Non-pigmented ciliary epithelial cell (primary cell): ENCODE data around the gene TMEM121B.
A peak's percentile ranks its signal among the peaks of the same experiment; 100 is the strongest.
"Not testable (repeated sequence)": the region's sequence is repeated elsewhere in the genome, so short reads cannot be mapped to it uniquely, and the experiment has no call there.

Experiments used
- DNase-seq: peaks from one replicate; pipeline ENCODE4 v3.0.0-alpha.2; 2010; ENCODE audit warnings: low read depth

TMEM121B gene

GRCh38 chr22:17121233-17122195 is at the start of gene TMEM121B:
TSS of gene TMEM121B (minus strand) at chr22:17121360. CDS start at chr22:17121127, 233 bp downstream.
- DNase-seq: no peak

- no peak for DNase-seq
Observed at GRCh38 chr22:17167486-17167885, 46.3 kb upstream of the TMEM121B start.

- DNase-seq: no peak
Observed at GRCh38 chr22:17164392-17165024, 43.3 kb upstream of the TMEM121B start.

GRCh38 chr22:17162731-17163130 is 41.6 kb upstream of the TMEM121B start:
- DNase-seq: no peak

- DNase-seq: no peak
Observed at GRCh38 chr22:17161991-17162390, 40.8 kb upstream of the TMEM121B start.

DNA sequence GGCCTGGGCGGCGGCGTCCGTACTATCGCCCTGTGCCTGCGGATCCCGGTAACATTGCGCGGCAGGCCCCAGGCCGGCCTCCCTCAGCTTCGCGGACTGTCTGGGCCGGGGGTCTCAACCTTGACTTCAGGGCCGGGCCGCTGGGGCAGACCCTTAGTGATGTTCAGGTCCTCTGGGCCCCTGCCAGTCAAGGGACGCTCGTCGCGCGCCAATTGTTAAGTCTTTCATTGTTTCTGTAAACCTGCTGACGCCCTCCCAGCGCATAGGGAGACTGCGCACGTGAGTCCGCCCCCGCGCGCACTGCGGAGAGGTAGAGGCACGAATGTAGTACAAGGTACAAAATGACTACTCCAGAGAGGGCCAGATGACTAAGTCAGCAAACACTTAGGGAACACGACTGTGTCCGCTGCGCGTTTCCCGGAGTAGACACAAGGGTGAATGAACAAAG is 38.4 kb upstream of the TMEM121B start:
- DNase-seq: peak; percentile 13

DNA sequence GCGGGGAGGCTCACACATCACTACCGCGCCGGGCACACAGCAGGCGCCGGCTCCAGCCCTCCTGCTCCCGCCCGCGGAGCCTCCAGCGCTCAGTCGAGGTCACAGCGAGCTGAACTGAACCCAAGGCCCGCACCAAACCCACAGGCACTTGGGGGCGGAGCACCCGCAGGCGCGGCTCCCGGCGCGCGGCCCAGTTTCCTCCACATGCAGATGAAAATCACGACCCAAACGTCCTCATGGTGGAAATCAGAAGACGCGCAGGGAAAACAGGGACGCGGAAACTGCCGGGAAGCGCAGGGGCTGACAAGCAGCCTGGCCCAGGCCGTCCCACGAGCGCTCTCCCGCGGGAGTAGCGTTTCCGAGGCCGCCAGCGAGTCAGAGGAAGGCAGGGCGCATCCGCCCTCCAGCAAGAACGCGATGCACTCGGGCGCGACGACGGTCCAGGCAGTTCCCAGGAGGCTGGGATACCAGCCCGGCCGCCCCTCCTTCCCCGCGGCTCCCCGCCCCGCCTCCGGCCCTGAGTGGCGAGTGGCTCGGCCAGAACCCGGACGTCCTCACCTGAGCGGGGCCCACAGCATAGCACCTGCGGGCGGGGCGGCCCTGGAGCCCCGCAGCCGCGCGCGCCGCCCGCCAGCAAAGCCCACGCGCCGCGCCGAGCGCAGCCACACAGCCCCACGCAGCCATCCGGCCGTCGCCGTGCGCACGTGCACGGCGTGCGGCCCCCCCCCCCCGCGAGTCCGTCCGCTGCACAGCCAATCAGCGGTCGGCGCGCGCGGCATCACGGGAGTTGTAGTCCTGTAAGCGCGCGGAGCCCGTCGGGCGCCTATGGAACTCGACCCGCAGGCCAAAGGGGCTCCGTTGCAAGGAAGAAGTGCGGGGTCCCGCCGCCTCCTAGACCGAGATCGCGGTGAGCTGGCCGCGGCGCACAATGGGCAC is 37.7 kb upstream of the TMEM121B start, which contains the start of gene HDHD5:
Gene HDHD5, minus strand, starts transcription at position 710 of the 936 bp plus-strand sequence. Its CDS starts 26 bp downstream, at position 684.
- peak; percentile 42 for DNase-seq

DNA sequence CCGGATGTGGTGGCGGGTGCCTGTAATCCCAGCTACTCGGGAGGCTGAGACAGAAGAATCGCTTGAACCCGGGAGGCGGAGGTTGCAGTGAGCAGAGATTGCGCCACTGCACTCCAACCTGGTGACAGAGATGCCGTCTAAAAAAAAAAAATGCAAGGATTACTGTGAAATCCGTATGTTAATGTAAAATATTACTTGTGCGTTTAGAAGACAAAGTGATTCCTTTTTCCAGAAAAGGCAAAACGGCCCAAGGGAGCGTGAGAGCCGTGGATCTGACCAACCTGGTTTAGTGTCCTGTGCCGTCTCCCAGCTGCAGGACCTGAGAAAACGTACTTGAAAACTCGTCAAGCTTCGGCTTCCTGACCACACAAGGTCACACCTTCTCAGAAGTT is 37.0 kb upstream of the TMEM121B start:
- DNase-seq: no peak

DNA sequence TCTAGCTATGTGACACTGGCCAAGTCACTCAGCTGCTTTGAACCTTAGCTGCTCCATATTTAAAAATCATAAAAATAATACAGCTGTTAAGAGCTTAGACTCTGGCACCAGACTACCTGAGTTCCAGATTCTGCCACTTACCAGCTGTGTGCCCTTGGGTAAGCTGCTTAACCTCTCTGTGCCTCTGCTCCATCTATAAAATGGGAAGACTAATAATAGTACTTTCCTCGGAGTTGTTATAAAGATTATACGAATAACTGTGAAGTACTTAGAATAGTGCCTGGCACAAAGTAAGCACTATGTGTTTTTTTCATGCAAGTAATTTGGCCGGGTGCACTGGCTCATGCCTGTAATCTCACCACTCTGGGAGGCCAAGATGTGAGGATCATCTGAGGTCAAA is 36.6 kb upstream of the TMEM121B start:
- no peak for DNase-seq

GRCh38 chr22:17155941-17156340 is 34.8 kb upstream of the TMEM121B start:
- no peak for DNase-seq

- DNase-seq: no peak
Observed at GRCh38 chr22:17152971-17153370, 31.8 kb upstream of the TMEM121B start.

- no peak for DNase-seq
Observed at GRCh38 chr22:17152340-17152739, 31.2 kb upstream of the TMEM121B start.

DNA sequence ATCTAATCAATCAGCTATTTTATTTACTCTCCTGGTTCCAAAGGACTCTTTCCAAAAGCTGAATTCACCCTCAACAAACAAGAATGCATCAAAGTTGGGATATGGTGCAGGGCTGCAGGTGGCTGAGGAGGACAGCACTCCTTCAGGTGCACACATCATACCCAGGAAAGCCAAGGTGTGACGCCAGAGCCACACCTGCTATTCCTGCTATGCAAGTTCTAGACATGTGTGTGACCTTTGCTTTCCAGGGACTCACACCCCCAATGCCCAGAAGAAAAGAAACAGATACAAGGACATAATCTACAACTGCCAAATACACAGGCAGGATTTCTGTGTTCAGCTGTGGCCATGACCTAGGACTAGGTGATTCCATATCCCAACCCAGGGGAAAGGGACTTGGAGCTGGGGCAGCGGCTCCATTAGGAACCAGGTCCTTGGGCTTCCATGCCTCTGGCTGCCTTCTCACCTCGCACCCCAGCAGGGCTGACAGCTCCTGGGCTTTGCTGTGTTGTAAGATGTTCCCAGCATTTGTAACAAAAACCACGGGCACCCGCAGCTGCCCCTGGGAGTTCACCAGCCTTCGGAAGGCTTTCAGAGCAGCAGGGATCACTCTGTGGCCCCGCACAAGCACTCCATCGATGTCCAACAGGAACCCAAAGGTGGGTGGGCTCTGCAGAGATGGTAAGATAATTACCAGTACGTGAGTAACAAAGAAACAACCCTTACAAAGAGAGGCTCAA is 28.1 kb upstream of the TMEM121B start:
- DNase-seq: no peak

GRCh38 chr22:17147458-17147857 is 26.3 kb upstream of the TMEM121B start:
- not testable (repeated sequence) for DNase-seq

- DNase-seq: no peak
Observed at GRCh38 chr22:17145021-17145680, 24.0 kb upstream of the TMEM121B start.

DNA sequence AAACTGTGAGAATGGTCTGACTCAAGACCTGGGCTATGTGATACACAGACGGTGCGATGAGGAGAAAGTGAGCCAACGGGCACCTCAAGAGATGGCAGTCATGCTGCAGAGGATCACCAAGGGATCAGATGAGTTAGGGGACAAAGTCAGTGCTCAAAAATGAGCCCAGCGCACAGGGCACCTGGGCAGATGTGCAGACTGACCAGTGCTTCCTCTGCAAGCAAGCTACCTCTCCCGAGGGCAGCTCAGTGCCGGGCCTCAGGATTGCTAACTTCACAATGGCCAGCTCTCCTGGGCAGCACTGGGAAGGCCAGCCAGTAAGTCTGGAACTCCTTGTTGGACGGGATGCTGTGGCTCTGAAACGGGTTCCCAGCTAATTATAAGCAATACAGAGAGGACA is 22.7 kb upstream of the TMEM121B start:
- no peak for DNase-seq

DNA sequence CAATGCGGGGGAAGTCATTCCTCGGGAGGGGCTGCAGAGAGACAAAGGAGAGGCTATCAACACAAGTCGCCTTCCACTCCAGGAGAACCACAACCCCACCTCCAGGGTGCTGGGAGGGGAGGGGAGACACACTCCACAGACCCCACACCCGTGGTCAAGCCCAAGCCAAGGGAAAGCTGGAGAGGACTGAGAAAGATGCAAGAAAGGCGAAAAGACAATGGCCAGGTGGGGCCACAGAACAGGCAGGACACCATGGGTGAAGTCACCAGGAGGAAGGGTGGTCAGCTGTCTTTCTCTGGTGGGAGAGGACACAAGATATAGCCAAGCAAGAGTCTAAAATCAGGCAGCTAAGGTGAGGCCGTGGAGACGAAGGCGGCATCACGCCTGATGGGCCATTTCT is 21.9 kb upstream of the TMEM121B start:
- DNase-seq: no peak

DNA sequence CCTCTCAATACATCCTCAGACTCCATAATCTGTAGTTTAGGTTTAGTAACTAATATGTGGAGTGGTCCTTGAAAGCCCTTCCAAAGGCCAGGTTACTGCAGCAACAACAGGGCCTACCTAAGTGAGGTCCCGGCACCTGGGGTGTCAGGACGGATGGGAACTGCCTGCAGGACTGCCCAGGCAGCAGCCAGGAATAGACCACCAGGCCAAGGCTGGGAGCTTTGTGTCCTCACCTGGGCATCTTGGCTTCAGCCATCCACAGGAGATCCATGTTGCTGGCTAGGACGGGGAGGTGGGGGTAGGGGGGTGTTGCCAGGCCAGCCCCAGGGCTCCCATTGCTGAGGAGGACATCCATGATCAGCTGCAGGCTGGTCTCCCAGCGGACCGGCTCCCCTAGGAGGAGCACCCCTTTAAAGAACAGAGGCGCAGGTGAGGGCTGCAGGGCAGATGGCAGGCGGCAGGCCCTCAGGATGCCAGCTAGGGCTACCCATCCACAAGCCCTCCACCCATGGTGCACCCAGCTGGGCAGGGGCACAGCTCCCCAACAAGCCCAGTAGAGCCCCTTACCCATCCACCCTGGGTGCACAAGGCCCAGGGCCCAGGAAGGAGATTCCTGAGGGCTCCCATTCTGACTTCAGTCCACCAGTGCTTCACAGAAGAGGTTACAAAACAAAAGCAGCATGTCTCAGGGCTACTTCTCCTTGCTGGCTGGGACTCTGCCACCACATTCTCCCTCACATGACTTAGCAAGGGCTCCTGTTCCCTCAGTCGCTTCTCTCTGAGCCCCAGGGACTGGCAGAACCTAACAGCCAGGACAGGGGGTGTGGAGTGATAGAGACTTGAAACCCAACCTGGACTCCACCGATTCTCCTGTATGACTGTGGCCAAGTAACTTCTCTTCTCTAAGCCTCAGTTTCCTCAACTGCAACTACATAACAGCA is 19.9 kb upstream of the TMEM121B start:
- no peak for DNase-seq

- DNase-seq: no peak
Observed at GRCh38 chr22:17140022-17140421, 18.9 kb upstream of the TMEM121B start.

- DNase-seq: no peak
Observed at GRCh38 chr22:17138513-17138912, 17.4 kb upstream of the TMEM121B start.
